Measurements from ENCODE around the gene EMID1. TPM values are rescaled to one million over a fixed set of nuclear protein-coding genes. Genes with fewer than 3 reads are reported as not detected.
A peak's percentile ranks its signal among the peaks of the same experiment; 100 is the strongest.

Gene EMID1
- total RNA-seq, 1 donor = under 0.01 TPM

GRCh38 chr22:29308148-29308790 lies 102.6 kb downstream of the EMID1 start:
- H3K4me3 ChIP-seq (ENCODE audit: low read depth, low read length) = peak overlapping the region; percentile 9
- TF ChIP-seq, protein P1, sequence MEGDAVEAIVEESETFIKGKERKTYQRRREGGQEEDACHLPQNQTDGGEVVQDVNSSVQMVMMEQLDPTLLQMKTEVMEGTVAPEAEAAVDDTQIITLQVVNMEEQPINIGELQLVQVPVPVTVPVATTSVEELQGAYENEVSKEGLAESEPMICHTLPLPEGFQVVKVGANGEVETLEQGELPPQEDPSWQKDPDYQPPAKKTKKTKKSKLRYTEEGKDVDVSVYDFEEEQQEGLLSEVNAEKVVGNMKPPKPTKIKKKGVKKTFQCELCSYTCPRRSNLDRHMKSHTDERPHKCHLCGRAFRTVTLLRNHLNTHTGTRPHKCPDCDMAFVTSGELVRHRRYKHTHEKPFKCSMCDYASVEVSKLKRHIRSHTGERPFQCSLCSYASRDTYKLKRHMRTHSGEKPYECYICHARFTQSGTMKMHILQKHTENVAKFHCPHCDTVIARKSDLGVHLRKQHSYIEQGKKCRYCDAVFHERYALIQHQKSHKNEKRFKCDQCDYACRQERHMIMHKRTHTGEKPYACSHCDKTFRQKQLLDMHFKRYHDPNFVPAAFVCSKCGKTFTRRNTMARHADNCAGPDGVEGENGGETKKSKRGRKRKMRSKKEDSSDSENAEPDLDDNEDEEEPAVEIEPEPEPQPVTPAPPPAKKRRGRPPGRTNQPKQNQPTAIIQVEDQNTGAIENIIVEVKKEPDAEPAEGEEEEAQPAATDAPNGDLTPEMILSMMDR (IDR thresholded peaks at IDR 0.05; ENCODE audit: insufficient read depth, low read depth, low read length) = no peak
- no peak for DNase-seq (ENCODE audit: low read depth)

DNA sequence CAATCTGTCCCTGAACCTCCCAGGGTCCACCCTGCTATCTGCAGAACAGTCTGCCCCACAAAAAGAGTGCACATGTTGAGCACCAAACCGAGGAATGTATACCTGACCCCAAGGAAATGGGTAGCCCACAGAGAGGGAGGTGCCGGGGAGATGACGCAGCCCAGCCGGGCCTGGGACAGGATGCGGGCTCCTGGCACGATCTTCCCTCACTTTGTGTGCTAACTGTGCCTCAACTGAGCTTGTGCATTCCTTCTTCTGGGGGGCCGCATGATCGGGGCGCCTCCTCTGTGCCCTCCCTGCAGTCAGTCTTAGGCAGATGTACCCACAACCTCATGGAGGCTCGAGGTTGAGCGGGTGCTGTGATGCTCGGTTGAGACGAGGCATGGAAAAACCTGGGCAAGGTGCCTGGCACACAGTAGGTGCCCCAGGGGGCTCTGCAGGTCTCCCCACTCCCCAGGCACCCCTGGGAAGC lies 103.1 kb downstream of the EMID1 start:
- H3K4me3 ChIP-seq (ENCODE audit: low read depth, low read length) = peak overlapping the region; percentile 9
- DNase-seq (ENCODE audit: low read depth) = peak; percentile 44

More for the DNA sequence above, 103.1 kb downstream of the EMID1 start:
- TF ChIP-seq, protein P1 (IDR thresholded peaks at IDR 0.05; ENCODE audit: insufficient read depth, low read depth, low read length) = no peak

Small RNAs within 50 kb of the gene (small RNA-seq; reads per million reads assigned to genes)
- gene RNU6-1219P = not detected

Other genes starting within 250 kb of the EMID1 start
- not detected in 2 replicates for gene C22orf31, start 144.1 kb upstream of the EMID1 start, total RNA-seq
- gene KREMEN1, start 132.9 kb upstream of the EMID1 start, total RNA-seq = 2.6 and 3.2 TPM in 2 replicates
- 22.9 and 24.5 TPM in 2 replicates for gene RHBDD3, start 62.1 kb downstream of the EMID1 start, total RNA-seq
- gene EWSR1, start 62.4 kb downstream of the EMID1 start, total RNA-seq = 159 and 207 TPM in 2 replicates
- 16.4 and 18.4 TPM in 2 replicates for gene GAS2L1, start 100.8 kb downstream of the EMID1 start, total RNA-seq
- gene RASL10A, start 109.8 kb downstream of the EMID1 start, total RNA-seq = 0.86 TPM in 1 of 2 replicates, not detected in the other
- gene AP1B1, start 182.7 kb downstream of the EMID1 start, total RNA-seq = 64.7 and 65.6 TPM in 2 replicates
- not detected in 2 replicates for gene RFPL1, start 232.7 kb downstream of the EMID1 start, total RNA-seq

All from fibroblast of villous mesenchyme (primary cell).